HG02852 (cell line): ENCODE measurements around the gene PGAP3.
"Not testable (repeated sequence)": the region's sequence is repeated elsewhere in the genome, so short reads cannot be mapped to it uniquely, and the experiment has no call there.

Experiments
- ATAC-seq: cut with Tn5 transposase; IDR thresholded peaks from one replicate; pipeline ENCODE4 v1.9.1; 2021; ENCODE audit warnings: mild to moderate bottlenecking, moderate library complexity; ENCODE audit not compliant: unreplicated experiment

PGAP3 gene

GRCh38 chr17:39716073-39716818 is 28.4 kb upstream of the PGAP3 start:
- ATAC-seq = no peak

GRCh38 chr17:39715375-39716072 is 27.7 kb upstream of the PGAP3 start:
- ATAC-seq = no peak

GRCh38 chr17:39714234-39714633 is 26.4 kb upstream of the PGAP3 start:
- no peak for ATAC-seq

GRCh38 chr17:39711851-39712250 is 24.0 kb upstream of the PGAP3 start:
- no peak for ATAC-seq

GRCh38 chr17:39711071-39711470 is 23.2 kb upstream of the PGAP3 start:
- ATAC-seq = not testable (repeated sequence)

- no peak for ATAC-seq
These were observed 22.4 kb upstream of the PGAP3 start for GRCh38 chr17:39709998-39710964.

GRCh38 chr17:39709319-39709997 is 21.6 kb upstream of the PGAP3 start:
- no peak for ATAC-seq

GRCh38 chr17:39706921-39707337 is 19.1 kb upstream of the PGAP3 start:
- ATAC-seq = no peak

GRCh38 chr17:39706383-39706782 is 18.5 kb upstream of the PGAP3 start:
- no peak for ATAC-seq

GRCh38 chr17:39705786-39706348 is 18.0 kb upstream of the PGAP3 start:
- no peak for ATAC-seq

- ATAC-seq = no peak
These were observed 17.1 kb upstream of the PGAP3 start for GRCh38 chr17:39704821-39705551.

- no peak for ATAC-seq
These were observed 16.1 kb upstream of the PGAP3 start for GRCh38 chr17:39703913-39704312.

- no peak for ATAC-seq
These were observed 15.3 kb upstream of the PGAP3 start for GRCh38 chr17:39702901-39703893.

- no peak for ATAC-seq
These were observed 14.0 kb upstream of the PGAP3 start for GRCh38 chr17:39701784-39702422.

- ATAC-seq = no peak
These were observed 13.3 kb upstream of the PGAP3 start for GRCh38 chr17:39701012-39701783.

- no peak for ATAC-seq
These were observed 12.5 kb upstream of the PGAP3 start for GRCh38 chr17:39700148-39700987.

- ATAC-seq = no peak
These were observed 11.9 kb upstream of the PGAP3 start, which contains the start of gene ERBB2 for GRCh38 chr17:39699818-39700147. ERBB2 (plus strand) TSS chr17:39700064; CDS start chr17:39700239, 175 bp downstream.
